ENCODE data around the gene HES7. TPM values are rescaled to one million over a fixed set of nuclear protein-coding genes. Genes with fewer than 3 reads are reported as not detected.

HES7 gene
- total and polyA plus RNA-seq, 4 donors = not detected

DNA sequence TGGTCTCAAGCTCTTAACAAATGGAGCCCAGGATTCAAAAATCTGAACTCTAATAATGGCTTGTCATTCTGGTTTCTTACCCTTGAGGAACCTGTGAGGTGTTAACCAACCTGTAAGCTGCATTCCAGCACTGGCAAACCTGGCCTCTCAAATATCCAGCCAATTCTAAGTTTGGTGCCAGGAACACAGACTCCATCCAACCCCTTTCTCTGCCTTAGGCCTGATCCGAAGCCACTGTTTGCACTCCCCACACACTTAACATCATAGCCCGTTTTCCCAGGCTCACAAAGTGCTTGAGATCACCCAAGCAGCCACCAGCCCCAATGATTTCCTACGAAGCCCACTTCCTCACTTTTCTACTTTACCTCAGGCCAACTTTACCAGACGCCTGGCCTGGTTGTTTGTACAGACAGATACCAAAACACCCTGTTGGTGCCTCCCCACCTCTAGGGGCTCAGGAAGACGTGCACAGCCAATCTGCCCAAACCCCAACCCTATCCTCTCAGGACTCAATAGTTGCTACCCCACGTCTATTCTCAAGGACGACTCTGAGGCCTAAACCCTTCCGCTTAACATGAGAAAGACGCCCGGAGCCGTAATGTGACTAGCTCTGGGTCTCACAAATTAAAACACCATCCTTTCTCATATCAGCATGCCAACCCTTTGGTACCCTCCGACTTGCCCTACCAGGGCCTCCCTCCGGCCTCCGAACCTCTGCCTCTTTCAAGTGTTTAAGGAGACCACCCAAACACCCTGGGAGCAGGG lies 31.5 kb upstream of the HES7 start:
- H3K4me3 ChIP-seq (ENCODE audit: low read depth in 1 of 3, low read length in 3 of 3) = peak overlapping the region; percentile 69 to 99 (median 89)
- H3K27me3 ChIP-seq (ENCODE audit: control insufficient read depth in 4 of 4, insufficient read depth in 4 of 4, low read length in 3 of 4) = no peaks in the 10 kb centered on the region
- TF ChIP-seq SP1 (IDR thresholded peaks at IDR 0.05) (no peak), ATF3 (IDR thresholded peaks at IDR 0.05) (no peak), HNF4A (conservative IDR thresholded peaks at IDR 0.05) (no peak), GABPA (IDR thresholded peaks at IDR 0.05 in 1 of 2, conservative IDR thresholded peaks at IDR 0.05 in 1 of 2) (no peak), RXRA (IDR thresholded peaks at IDR 0.05) (no peak), FOXA2 (IDR thresholded peaks at IDR 0.05) (no peak), REST (IDR thresholded peaks at IDR 0.05) (no peak), CTCF (IDR thresholded peaks at IDR 0.05; ENCODE audit: low read depth, low read length, missing input control) (no peak), NR2F2 (IDR thresholded peaks at IDR 0.05) (no peak), MAX (IDR thresholded peaks at IDR 0.05) (no peak), TAF1 (conservative IDR thresholded peaks at IDR 0.05) (no peak), ZBTB33 (IDR thresholded peaks at IDR 0.05) (no peak), YY1 (IDR thresholded peaks at IDR 0.05) (no peak), JUND (IDR thresholded peaks at IDR 0.05) (no peak), FOXA1 (IDR thresholded peaks at IDR 0.05) (no peak), RAD21 (IDR thresholded peaks at IDR 0.05) (no peak), EGR1 (IDR thresholded peaks at IDR 0.05; ENCODE audit: low read depth in 2 of 2) (no peak), HNF4G (IDR thresholded peaks at IDR 0.05) (no peak)
- H3K27ac ChIP-seq (ENCODE audit: low read depth in 1 of 2, low read length in 2 of 2) = peak overlapping the region; percentile 97 to 99
- H3K4me1 ChIP-seq (ENCODE audit: control insufficient read depth in 4 of 4, insufficient read depth in 4 of 4, low read length in 3 of 4) = peaks cover 14 to 64% (median 39%) of the 10 kb centered on the region in 4 donors
- H3K9me3 ChIP-seq (ENCODE audit: control insufficient read depth in 4 of 4, low read length in 3 of 4) = no peaks in the 10 kb centered on the region
- WGBS = 15% methylated on average over 14 of the region's 14 CpGs
- peaks cover 3 to 8% (median 6%) of the 10 kb centered on the region in 4 donors for H3K36me3 ChIP-seq (ENCODE audit: control insufficient read depth in 4 of 4, insufficient read depth in 3 of 4, low read depth in 1 of 4, low read length in 3 of 4)
- H3K9ac ChIP-seq (ENCODE audit: low read depth in 1 of 2, low read length in 2 of 2) = peak overlapping the region; percentile 88 to 100
- DNase-seq (ENCODE audit: low spot score) = no peak
